ENCODE data around the gene TMOD3.
A peak's percentile ranks its signal among the peaks of the same experiment; 100 is the strongest.
"Not testable (repeated sequence)": the region's sequence is repeated elsewhere in the genome, so short reads cannot be mapped to it uniquely, and the experiment has no call there.

The TMOD3 gene

GRCh38 chr15:51863131-51863530 is 33.7 kb downstream of the TMOD3 start:
- no peak for DNase-seq (ENCODE audit: low read depth in 1 of 2, low spot score in 1 of 2)

GRCh38 chr15:51864408-51865056 is 35.1 kb downstream of the TMOD3 start:
- peak in 1 of 2 donors; percentile 30 for DNase-seq (ENCODE audit: low read depth in 1 of 2, low spot score in 1 of 2)

- no peak for DNase-seq (ENCODE audit: low read depth in 1 of 2, low spot score in 1 of 2)
These were observed 35.9 kb downstream of the TMOD3 start for GRCh38 chr15:51865317-51865716.

GRCh38 chr15:51866161-51866560 is 36.7 kb downstream of the TMOD3 start:
- DNase-seq (ENCODE audit: low read depth in 1 of 2, low spot score in 1 of 2) = no peak

- no peak for DNase-seq (ENCODE audit: low read depth in 1 of 2, low spot score in 1 of 2)
These were observed 37.3 kb downstream of the TMOD3 start for GRCh38 chr15:51866751-51867150.

- DNase-seq (ENCODE audit: low read depth in 1 of 2, low spot score in 1 of 2) = no peak
These were observed 39.6 kb downstream of the TMOD3 start for GRCh38 chr15:51869060-51869421.

GRCh38 chr15:51870774-51871173 is 41.3 kb downstream of the TMOD3 start:
- no peak for DNase-seq (ENCODE audit: low read depth in 1 of 2, low spot score in 1 of 2)

GRCh38 chr15:51874751-51875644 is 45.5 kb downstream of the TMOD3 start:
- no peak for DNase-seq (ENCODE audit: low read depth in 1 of 2, low spot score in 1 of 2)

- no peak for DNase-seq (ENCODE audit: low read depth in 1 of 2, low spot score in 1 of 2)
These were observed 46.7 kb downstream of the TMOD3 start for GRCh38 chr15:51876169-51876568.

GRCh38 chr15:51878446-51879386 is 49.3 kb downstream of the TMOD3 start:
- DNase-seq (ENCODE audit: low read depth in 1 of 2, low spot score in 1 of 2) = no peak

GRCh38 chr15:51879555-51879954 is 50.1 kb downstream of the TMOD3 start:
- DNase-seq (ENCODE audit: low read depth in 1 of 2, low spot score in 1 of 2) = no peak

GRCh38 chr15:51883271-51883837 is 53.9 kb downstream of the TMOD3 start:
- no peak for DNase-seq (ENCODE audit: low read depth in 1 of 2, low spot score in 1 of 2)

- no peak for DNase-seq (ENCODE audit: low read depth in 1 of 2, low spot score in 1 of 2)
These were observed 54.6 kb downstream of the TMOD3 start for GRCh38 chr15:51884041-51884440.

GRCh38 chr15:51884517-51885236 is 55.2 kb downstream of the TMOD3 start:
- no peak for DNase-seq (ENCODE audit: low read depth in 1 of 2, low spot score in 1 of 2)

GRCh38 chr15:51885758-51886157 is 56.3 kb downstream of the TMOD3 start:
- DNase-seq (ENCODE audit: low read depth in 1 of 2, low spot score in 1 of 2) = not testable (repeated sequence)

GRCh38 chr15:51887887-51888592 is 58.6 kb downstream of the TMOD3 start:
- DNase-seq (ENCODE audit: low read depth in 1 of 2, low spot score in 1 of 2) = no peak

GRCh38 chr15:51888593-51889195 is 59.2 kb downstream of the TMOD3 start:
- DNase-seq (ENCODE audit: low read depth in 1 of 2, low spot score in 1 of 2) = no peak

GRCh38 chr15:51889486-51889885 is 60.0 kb downstream of the TMOD3 start:
- no peak for DNase-seq (ENCODE audit: low read depth in 1 of 2, low spot score in 1 of 2)

- DNase-seq (ENCODE audit: low read depth in 1 of 2, low spot score in 1 of 2) = no peak
These were observed 75.0 kb downstream of the TMOD3 start for GRCh38 chr15:51904421-51904820.

All from activated CD4-positive, alpha-beta T cell treated with anti-CD3 and anti-CD28 coated beads, Interleukin-2, amount 50 U/mL, for 24 hours (primary cell).